Tibial nerve (tissue), 4 donors: ENCODE data around the gene KDM5A.
"Not testable (repeated sequence)": the region's sequence is repeated elsewhere in the genome, so short reads cannot be mapped to it uniquely, and the experiment has no call there.

Source experiments
- CTCF ChIP-seq, 5 experiments: fragments of 200-600 bp in 3 of 5; fragments of 450-650 bp in 2 of 5; sonication (generic) in 3 of 5; IDR thresholded peaks; one replicate each; pipeline ENCODE4 v1.5.1; 2016 to 2019; ENCODE audit warnings: antibody characterized with exemption in 5 of 5, mild to moderate bottlenecking in 3 of 5, moderate library complexity in 2 of 5
- EP300 ChIP-seq, 2 donors: sonication (generic); formaldehyde crosslinking; IDR thresholded peaks; one replicate each; pipeline ENCODE4 v1.6.1; 2017; ENCODE audit warnings: antibody characterized with exemption in 2 of 2, mild to moderate bottlenecking in 1 of 2
- POLR2A ChIP-seq, 2 donors: fragments of 450-650 bp; IDR thresholded peaks; one replicate each; pipeline ENCODE4 v1.6.1; 2017; ENCODE audit warnings: antibody characterized with exemption in 2 of 2, mild to moderate bottlenecking in 2 of 2, moderate library complexity in 2 of 2

GRCh38 chr12:351197-351596 lies 37.9 kb downstream of the KDM5A start:
- not testable (repeated sequence) for TF ChIP-seq CTCF, POLR2A, EP300 (IDR thresholded peaks at IDR 0.05)
